Measurements from ENCODE around the gene EPYC. TPM values are rescaled to one million over a fixed set of nuclear protein-coding genes. Genes with fewer than 3 reads are reported as not detected.

EPYC gene
- total RNA-seq, 1 experiment from 2014 or later = not detected

- no peak for DNase-seq
- Histone ChIP-seq H3K27ac (no peak overlapping the region), H3K9me3 (ENCODE audit: insufficient read depth, low read depth) (no peaks in the 10 kb centered on the region; the same call in 1 of the 2 replicates), H3K4me1 (replicated peaks; ENCODE audit: insufficient read depth) (no peaks in the 10 kb centered on the region), H3K4me2 (no peak overlapping the region), H3K79me2 (ENCODE audit: low read depth) (no peaks in the 10 kb centered on the region), H3K4me3 (no peak overlapping the region), H3F3A (ENCODE audit: insufficient read depth, low read depth) (no peaks in the 10 kb centered on the region), H4K20me1 (ENCODE audit: insufficient read depth) (no peaks in the 10 kb centered on the region), H3K9me2 (ENCODE audit: insufficient read depth) (no peaks in the 10 kb centered on the region), H2AFZ (no peak overlapping the region), H3K36me3 (ENCODE audit: low read depth) (no peaks in the 10 kb centered on the region), H3K27me3 (ENCODE audit: insufficient read depth, low read depth) (no peaks in the 10 kb centered on the region)
- ChIA-PET CTCF (no interaction called here), POLR2A (ENCODE audit: unreplicated experiment) (interaction anchor here (0.6 kb wide), 1 partner anchor 736 kb away, joined by 23 read pairs; no protein-coding TSS in a partner anchor)
- no TSS peak for BruUV-seq (replicated peaks)
- TF ChIP-seq EZH2 (IDR thresholded peaks at IDR 0.05; ENCODE audit: low read depth) (no peak), CTCF (conservative IDR thresholded peaks at IDR 0.05) (no peak)
- intact Hi-C loops (cut with micrococcal nuclease; ENCODE audit: unreplicated experiment) = loop anchor here (10.0 kb wide), 1 partner anchor 1683 kb away; no protein-coding TSS in a partner anchor
Observed at GRCh38 chr12:90972226-90972625, 32.5 kb downstream of the EPYC start.

- POLR2A ChIA-PET (ENCODE audit: unreplicated experiment) = no interaction called here
- H3K27ac ChIP-seq = no peak overlapping the region
- CTCF ChIA-PET = no interaction called here
- H3F3A ChIP-seq (ENCODE audit: insufficient read depth, low read depth) = no peaks in the 10 kb centered on the region
- H3K27me3 ChIP-seq (ENCODE audit: insufficient read depth, low read depth) = no peaks in the 10 kb centered on the region
- H2AFZ ChIP-seq = no peak overlapping the region
- DNase-seq = no peak
- no peaks in the 10 kb centered on the region for H4K20me1 ChIP-seq (ENCODE audit: insufficient read depth)
- no peaks in the 10 kb centered on the region for H3K36me3 ChIP-seq (ENCODE audit: low read depth)
- no peak overlapping the region for H3K4me3 ChIP-seq
- no peak for TF ChIP-seq EZH2 (IDR thresholded peaks at IDR 0.05; ENCODE audit: low read depth)
- no peak for TF ChIP-seq CTCF (conservative IDR thresholded peaks at IDR 0.05)
- no peaks in the 10 kb centered on the region; the same call in 1 of the 2 replicates for H3K9me3 ChIP-seq (ENCODE audit: insufficient read depth, low read depth)
- no peak overlapping the region for H3K4me2 ChIP-seq
- no peaks in the 10 kb centered on the region for H3K9me2 ChIP-seq (ENCODE audit: insufficient read depth)
- intact Hi-C loops (cut with micrococcal nuclease; ENCODE audit: unreplicated experiment) = loop anchor here (10.0 kb wide), 1 partner anchor 1684 kb away; no protein-coding TSS in a partner anchor
- no peaks in the 10 kb centered on the region for H3K79me2 ChIP-seq (ENCODE audit: low read depth)
- BruUV-seq (replicated peaks) = no TSS peak
- no peaks in the 10 kb centered on the region for H3K4me1 ChIP-seq (replicated peaks; ENCODE audit: insufficient read depth)
Observed at GRCh38 chr12:90970911-90971310, 33.9 kb downstream of the EPYC start.

GRCh38 chr12:90970471-90970870, 34.3 kb downstream of the EPYC start:
- Histone ChIP-seq H3K79me2 (ENCODE audit: low read depth) (no peaks in the 10 kb centered on the region), H3K4me3 (no peak overlapping the region), H3K9me3 (ENCODE audit: insufficient read depth, low read depth) (no peaks in the 10 kb centered on the region; the same call in 1 of the 2 replicates), H3K36me3 (ENCODE audit: low read depth) (no peaks in the 10 kb centered on the region), H4K20me1 (ENCODE audit: insufficient read depth) (no peaks in the 10 kb centered on the region), H3K4me1 (replicated peaks; ENCODE audit: insufficient read depth) (no peaks in the 10 kb centered on the region), H3K4me2 (no peak overlapping the region), H3F3A (ENCODE audit: insufficient read depth, low read depth) (no peaks in the 10 kb centered on the region), H3K9me2 (ENCODE audit: insufficient read depth) (no peaks in the 10 kb centered on the region), H2AFZ (no peak overlapping the region), H3K27me3 (ENCODE audit: insufficient read depth, low read depth) (no peaks in the 10 kb centered on the region), H3K27ac (no peak overlapping the region)
- POLR2A ChIA-PET (ENCODE audit: unreplicated experiment) = no interaction called here
- TF ChIP-seq EZH2 (IDR thresholded peaks at IDR 0.05; ENCODE audit: low read depth) (no peak), CTCF (conservative IDR thresholded peaks at IDR 0.05) (no peak)
- no peak for DNase-seq
- CTCF ChIA-PET = no interaction called here
- intact Hi-C loops (cut with micrococcal nuclease; ENCODE audit: unreplicated experiment) = loop anchor here (10.0 kb wide), 1 partner anchor 1684 kb away; no protein-coding TSS in a partner anchor
- BruUV-seq (replicated peaks) = no TSS peak
